Colonic mucosa (tissue), 4 donors: ENCODE data around the gene SGPL1. TPM values are rescaled to one million over a fixed set of nuclear protein-coding genes. Genes with fewer than 3 reads are reported as not detected.

Source experiments
- DNase-seq: peaks from one replicate; pipeline ENCODE4 v3.0.0-alpha.2; 2020
- H3K27ac ChIP-seq: fragments of 200-600 bp; one replicate; pipeline ENCODE4 v1.8.0; 2021
- H3K27me3 ChIP-seq: fragments of 200-600 bp; one replicate; pipeline ENCODE4 v1.8.0; 2021
- H3K36me3 ChIP-seq: fragments of 200-600 bp; one replicate; pipeline ENCODE4 v1.8.0; 2021
- H3K4me1 ChIP-seq: fragments of 200-600 bp; one replicate; pipeline ENCODE4 v1.8.0; 2021; ENCODE audit warnings: mild to moderate bottlenecking
- H3K4me3 ChIP-seq: fragments of 200-600 bp; one replicate; pipeline ENCODE4 v1.8.0; 2021
- H3K9ac ChIP-seq, 2 donors: one replicate each; pipeline ENCODE4 v1.7.0; 2013; ENCODE audit warnings: control low read depth in 2 of 2, low read depth in 2 of 2, low read length in 2 of 2
- H3K9me3 ChIP-seq: fragments of 200-600 bp; one replicate; pipeline ENCODE4 v1.8.0; 2021
- intact Hi-C: fragments of 100-400 bp; cut with DNase I; formaldehyde crosslinking; loops from one replicate; pipeline ENCODE4 v1.14.1; 2022
- total RNA-seq, 2 donors: library from RNA; stranded (reverse); fragmentation: NEBNext Ultra II Directional in 1 of 2; extraction: Animal tissue kit (Norgen Biotek cat#: 25700) in 1 of 2; gene quantifications; one replicate each; pipeline ENCODE4 v1.2.1, GENCODE V29; 2021
- TF ChIP-seq, protein P1 (sequence below): fragments of 200-600 bp; IDR thresholded peaks from one replicate; pipeline ENCODE4 v1.8.0; 2022; ENCODE audit warnings: antibody characterized with exemption, mild to moderate bottlenecking
- donor health status: healthy.
- donor health status: DM: no; HTN: no; CAD: no.
- donor health status: DM: no; HTN: no; CAD: no.

Gene SGPL1
- total RNA-seq, 2 donors from 2014 or later: 59.8 to 67.6 TPM

DNA sequence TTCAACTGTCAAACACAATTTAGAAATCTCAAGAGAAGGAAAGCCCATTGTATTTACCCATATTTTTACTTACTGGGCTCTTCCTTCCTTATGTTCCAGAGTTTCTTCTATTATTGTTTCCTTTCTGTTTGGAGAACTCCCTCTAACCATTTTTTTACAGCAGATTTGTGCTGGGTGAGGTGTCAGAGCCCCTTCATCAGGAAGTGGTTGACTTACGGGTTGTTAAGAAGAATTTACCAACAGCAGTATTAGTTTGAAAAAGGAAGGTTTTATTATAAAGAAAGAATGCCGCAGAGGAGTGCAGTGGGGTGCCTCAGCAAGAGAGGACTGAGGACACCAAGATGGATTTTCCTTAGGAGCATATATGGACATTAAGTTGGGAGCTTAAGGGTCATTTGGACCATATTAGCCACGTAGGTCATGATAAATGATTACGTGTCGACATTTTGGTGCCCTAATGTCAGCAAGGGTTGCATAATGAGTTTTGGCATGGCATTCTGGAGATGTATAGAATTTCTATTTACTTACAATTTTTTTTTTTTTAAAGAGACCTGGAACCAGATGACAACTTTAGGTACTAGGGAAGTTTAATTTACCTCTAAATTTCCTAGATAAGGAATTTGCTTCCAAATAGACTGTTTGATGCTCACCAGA lies 24.2 kb upstream of the SGPL1 start:
- H3K27me3 ChIP-seq: no peaks in the 10 kb centered on the region
- H3K4me3 ChIP-seq: no peak overlapping the region
- TF ChIP-seq, protein P1, sequence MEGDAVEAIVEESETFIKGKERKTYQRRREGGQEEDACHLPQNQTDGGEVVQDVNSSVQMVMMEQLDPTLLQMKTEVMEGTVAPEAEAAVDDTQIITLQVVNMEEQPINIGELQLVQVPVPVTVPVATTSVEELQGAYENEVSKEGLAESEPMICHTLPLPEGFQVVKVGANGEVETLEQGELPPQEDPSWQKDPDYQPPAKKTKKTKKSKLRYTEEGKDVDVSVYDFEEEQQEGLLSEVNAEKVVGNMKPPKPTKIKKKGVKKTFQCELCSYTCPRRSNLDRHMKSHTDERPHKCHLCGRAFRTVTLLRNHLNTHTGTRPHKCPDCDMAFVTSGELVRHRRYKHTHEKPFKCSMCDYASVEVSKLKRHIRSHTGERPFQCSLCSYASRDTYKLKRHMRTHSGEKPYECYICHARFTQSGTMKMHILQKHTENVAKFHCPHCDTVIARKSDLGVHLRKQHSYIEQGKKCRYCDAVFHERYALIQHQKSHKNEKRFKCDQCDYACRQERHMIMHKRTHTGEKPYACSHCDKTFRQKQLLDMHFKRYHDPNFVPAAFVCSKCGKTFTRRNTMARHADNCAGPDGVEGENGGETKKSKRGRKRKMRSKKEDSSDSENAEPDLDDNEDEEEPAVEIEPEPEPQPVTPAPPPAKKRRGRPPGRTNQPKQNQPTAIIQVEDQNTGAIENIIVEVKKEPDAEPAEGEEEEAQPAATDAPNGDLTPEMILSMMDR: no peak
- intact Hi-C loops: no loop called here
- no peak overlapping the region for H3K9ac ChIP-seq
- DNase-seq: no peak
- no peaks in the 10 kb centered on the region for H3K4me1 ChIP-seq
- H3K9me3 ChIP-seq: no peaks in the 10 kb centered on the region
- H3K27ac ChIP-seq: no peak overlapping the region
- H3K36me3 ChIP-seq: no peaks in the 10 kb centered on the region

DNA sequence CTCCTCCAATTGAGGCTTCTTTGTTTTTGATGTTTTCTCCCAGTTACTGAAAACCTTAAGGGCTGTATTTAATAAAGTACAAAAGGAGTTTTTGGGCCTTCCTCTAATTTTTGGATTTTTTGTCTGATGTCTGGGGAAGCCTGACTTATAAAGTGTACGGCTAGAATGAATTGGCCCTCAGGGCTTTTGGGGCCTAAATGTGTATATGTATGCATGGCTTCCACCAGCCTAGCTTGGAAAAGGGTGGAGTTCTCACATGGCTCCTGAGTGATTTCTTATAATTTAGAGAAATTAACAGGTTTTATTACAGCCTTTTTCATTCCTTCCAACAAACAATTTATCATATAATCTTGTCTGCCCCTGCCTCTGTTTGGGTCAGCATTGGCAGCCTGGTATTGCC lies 20.1 kb upstream of the SGPL1 start:
- H3K4me3 ChIP-seq: no peak overlapping the region
- H3K4me1 ChIP-seq: no peaks in the 10 kb centered on the region
- no peaks in the 10 kb centered on the region for H3K36me3 ChIP-seq
- intact Hi-C loops: no loop called here
- H3K9me3 ChIP-seq: no peaks in the 10 kb centered on the region
- no peak overlapping the region for H3K9ac ChIP-seq
- H3K27ac ChIP-seq: no peak overlapping the region
- H3K27me3 ChIP-seq: no peaks in the 10 kb centered on the region
- no peak for DNase-seq
- TF ChIP-seq, protein P1: no peak

DNA sequence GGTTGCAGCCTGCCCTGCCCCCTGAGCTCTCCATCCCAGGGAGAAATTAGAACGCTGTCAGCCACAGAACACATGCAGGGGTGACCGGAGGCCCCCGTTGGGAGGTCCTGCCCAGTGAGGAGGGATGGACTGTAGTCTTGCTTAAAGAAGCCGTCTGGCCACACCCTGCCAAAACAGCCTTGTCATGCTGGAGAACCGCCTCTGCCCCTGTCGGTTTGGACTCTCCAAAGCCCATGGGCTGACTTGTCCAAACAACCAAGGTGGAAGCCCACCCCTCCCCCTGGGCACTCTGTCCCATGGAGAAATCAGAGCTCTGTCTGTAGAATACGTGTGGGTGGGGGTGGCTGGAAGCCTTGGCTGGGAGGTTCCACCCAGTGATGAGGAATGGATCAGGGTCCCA lies 17.9 kb upstream of the SGPL1 start:
- no peak for DNase-seq
- TF ChIP-seq, protein P1: no peak
- intact Hi-C loops: no loop called here
- Histone ChIP-seq H3K9me3 (no peaks in the 10 kb centered on the region), H3K4me1 (no peaks in the 10 kb centered on the region), H3K27ac (no peak overlapping the region), H3K27me3 (no peaks in the 10 kb centered on the region), H3K36me3 (no peaks in the 10 kb centered on the region), H3K9ac (no peak overlapping the region), H3K4me3 (no peak overlapping the region)

DNA sequence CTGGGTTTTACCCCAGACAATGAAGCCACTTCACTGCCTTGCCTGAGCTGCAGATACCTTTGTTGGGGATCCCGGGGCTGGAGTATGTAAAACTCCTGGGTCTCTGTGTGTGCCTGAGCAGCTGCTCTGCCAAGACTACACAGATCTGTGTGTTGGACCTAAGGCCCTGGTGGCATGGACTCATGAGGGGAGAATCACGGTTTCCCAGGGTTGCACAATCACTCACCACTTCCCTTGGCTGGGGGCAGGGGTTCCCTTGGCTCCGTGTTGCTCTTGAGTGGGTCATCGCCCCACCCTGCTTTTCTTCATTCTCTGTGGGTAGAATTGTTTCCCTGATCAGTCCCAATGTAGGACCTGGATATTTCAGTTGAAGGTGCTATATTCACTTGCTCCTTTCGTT lies 16.6 kb upstream of the SGPL1 start:
- H3K27ac ChIP-seq: no peak overlapping the region
- H3K36me3 ChIP-seq: no peaks in the 10 kb centered on the region
- H3K27me3 ChIP-seq: no peaks in the 10 kb centered on the region
- no peak for DNase-seq
- TF ChIP-seq, protein P1: no peak
- no peak overlapping the region for H3K4me3 ChIP-seq
- intact Hi-C loops: no loop called here
- no peak overlapping the region for H3K9ac ChIP-seq
- H3K9me3 ChIP-seq: no peaks in the 10 kb centered on the region
- no peaks in the 10 kb centered on the region for H3K4me1 ChIP-seq

DNA sequence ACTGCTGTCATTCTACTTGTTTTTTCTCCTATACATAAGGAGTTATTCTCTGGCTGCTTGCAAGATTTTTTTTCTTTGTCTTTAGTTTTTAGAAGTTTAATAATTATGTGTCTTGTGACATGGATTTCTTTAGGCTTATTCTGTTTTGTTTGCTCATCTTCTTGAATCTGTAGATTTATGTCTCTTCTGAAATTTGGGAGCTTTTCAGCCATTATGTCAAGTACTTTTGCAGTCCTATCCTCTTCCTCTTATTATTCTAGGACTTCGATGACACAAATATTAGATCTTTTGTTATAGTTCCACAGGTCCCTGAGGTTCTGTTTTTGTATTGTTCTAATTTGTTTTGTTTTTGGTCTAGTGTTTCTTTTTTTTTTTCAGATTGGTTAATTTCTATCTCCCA lies 13.9 kb upstream of the SGPL1 start:
- no peak for DNase-seq
- Histone ChIP-seq H3K27me3 (no peaks in the 10 kb centered on the region), H3K4me3 (no peak overlapping the region), H3K4me1 (no peaks in the 10 kb centered on the region), H3K27ac (no peak overlapping the region), H3K36me3 (no peaks in the 10 kb centered on the region), H3K9ac (no peak overlapping the region), H3K9me3 (no peaks in the 10 kb centered on the region)
- intact Hi-C loops: no loop called here
- TF ChIP-seq, protein P1: no peak
